K562 (cell line): ENCODE data around the gene SPEM1. TPM values are rescaled to one million over a fixed set of nuclear protein-coding genes. Genes with fewer than 3 reads are reported as not detected.

Experiments
- CREB1 ChIP-seq, 2 experiments: sonication (generic) in 1 of 2; formaldehyde crosslinking in 1 of 2; IDR thresholded peaks; 2 replicates each; pipeline versions ENCODE4 v1.6.1 to v1.8.0; 2012 to 2022; ENCODE audit warnings: inconsistent platforms in 1 of 2, mild to moderate bottlenecking in 1 of 2, missing genetic modification reagents in 1 of 2, moderate library complexity in 1 of 2
- CREM ChIP-seq: IDR thresholded peaks from 2 replicates; pipeline ENCODE4 v1.6.1; 2014; ENCODE audit warnings: antibody characterized with exemption, low read depth
- DPF2 ChIP-seq: fragments of 450-650 bp; IDR thresholded peaks from 2 replicates; pipeline ENCODE4 v1.6.1; 2016
- NR2C2 ChIP-seq, 2 experiments: fragments of 200-800 bp in 1 of 2; sonication (Bioruptor generic) in 1 of 2; sonication (generic) in 1 of 2; formaldehyde crosslinking in 1 of 2; IDR thresholded peaks; 2 replicates each; pipeline versions ENCODE4 v1.6.1 to v1.8.0; 2016 to 2022; ENCODE audit warnings: mild to moderate bottlenecking in 1 of 2, missing compliant biosample characterization in 1 of 2, missing genetic modification characterization in 1 of 2, missing genetic modification reagents in 1 of 2
- RBFOX2 ChIP-seq: fragments of 200-400 bp; formaldehyde crosslinking; IDR thresholded peaks from 2 replicates; pipeline ENCODE4 v1.6.1; 2017; ENCODE audit warnings: low read depth, mild to moderate bottlenecking, low read length, moderate library complexity
- ZMIZ1 ChIP-seq, 2 experiments: fragments of 150-350 bp in 1 of 2; IDR thresholded peaks; 2 replicates each; pipeline ENCODE4 v1.6.1; 2012 to 2016; ENCODE audit warnings: low read depth in 2 of 2, low read length in 2 of 2, mild to moderate bottlenecking in 1 of 2, moderate library complexity in 1 of 2
- ZNF609 ChIP-seq: sonication (generic); formaldehyde crosslinking; IDR thresholded peaks from 2 replicates; pipeline ENCODE4 v1.8.1; 2023; ENCODE audit warnings: missing genetic modification reagents, mild to moderate bottlenecking, borderline replicate concordance
- polyA plus RNA-seq, 8 experiments: library from polyadenylated mRNA; depleted of rRNA in 4 of 8; stranded (reverse) in 5 of 8; unstranded in 3 of 8; fragments of >200 nt; fragmentation: Nextera tagmentation in 2 of 8; fragmentation: Illumina TruSeq in 1 of 8; extraction: Ambion mirVana in 2 of 8; extraction: Trizol in 1 of 8; gene quantifications; 2 replicates each; pipeline versions ENCODE4 v1.2.1 to v1.2.3, GENCODE V29; 2011 to 2014; ENCODE audit warnings: inconsistent platforms in 1 of 8, missing spikeins in 1 of 8
- total RNA-seq, 7 experiments: library from RNA; depleted of rRNA in 6 of 7; stranded (reverse); fragments of >200 nt in 6 of 7; fragmentation: Illumina TruSeq in 2 of 7; extraction: Trizol in 2 of 7; gene quantifications; 2 replicates each; pipeline versions ENCODE4 v1.2.1 to v1.2.3, GENCODE V29; 2011 to 2021; ENCODE audit warnings: low replicate concordance in 1 of 7
- TF ChIP-seq, protein P1 (sequence below): sonication (generic); formaldehyde crosslinking; IDR thresholded peaks from 2 replicates; pipeline ENCODE4 v1.8.0; 2022; ENCODE audit warnings: mild to moderate bottlenecking, missing genetic modification reagents
- TF ChIP-seq, protein P2 (sequence below), 3 experiments: IDR thresholded peaks in 2 of 3; conservative IDR thresholded peaks in 1 of 3; 2 replicates each; pipeline ENCODE4 v1.5.1; 2011 to 2012; ENCODE audit warnings: low read length in 3 of 3, mild to moderate bottlenecking in 3 of 3, control low read depth in 2 of 3, improper control_type of control experiment in 1 of 3, inconsistent platforms in 1 of 3, low read depth in 1 of 3, mixed read lengths in 1 of 3, moderate library complexity in 1 of 3; ENCODE audit not compliant: insufficient read depth in 2 of 3

The SPEM1 gene
- total and polyA plus RNA-seq, 9 of the 15 experiments (the other 6 are each of a cell fraction or from before 2014, with no cell fraction given) = not detected

DNA sequence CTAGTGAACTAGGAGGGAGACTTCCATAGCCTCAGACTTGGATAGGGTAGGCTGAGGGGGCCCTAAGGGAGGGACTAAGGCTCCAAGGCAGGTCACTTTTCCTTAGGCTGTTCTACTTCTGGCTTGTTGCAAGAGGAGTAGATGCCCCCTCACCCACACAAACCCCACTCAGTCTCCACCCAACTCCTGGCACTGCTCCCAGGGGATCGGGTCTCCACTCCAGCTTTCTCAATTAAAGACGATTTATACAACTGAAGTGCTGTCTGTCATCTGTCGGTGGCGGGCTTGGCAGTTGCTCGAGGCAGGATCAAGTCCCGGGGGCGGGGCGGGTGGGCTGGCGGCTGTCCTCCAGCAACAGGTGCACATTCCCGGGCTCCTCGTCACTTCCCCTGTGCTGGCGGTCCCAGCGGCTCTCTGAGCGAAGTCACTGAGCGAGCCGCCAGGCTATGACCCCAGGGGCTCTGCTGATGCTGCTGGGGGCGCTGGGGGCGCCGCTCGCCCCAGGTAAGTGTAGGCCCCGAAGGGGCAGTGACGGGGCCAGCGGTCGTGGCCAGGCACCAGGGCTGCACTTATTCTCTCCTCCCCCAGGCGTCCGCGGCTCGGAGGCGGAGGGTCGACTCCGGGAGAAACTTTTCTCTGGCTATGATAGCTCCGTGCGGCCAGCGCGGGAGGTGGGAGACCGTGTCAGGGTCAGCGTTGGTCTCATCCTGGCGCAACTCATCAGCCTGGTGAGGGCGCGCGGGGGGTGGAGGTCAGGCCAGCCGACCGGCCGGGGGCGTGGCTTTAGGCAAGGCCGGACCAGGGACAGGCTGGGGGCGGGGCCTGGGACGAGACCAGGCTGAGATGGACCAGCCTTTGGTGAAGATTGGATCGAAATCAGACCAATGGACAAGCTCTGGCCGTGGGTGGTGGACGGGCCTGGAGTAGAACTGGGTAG, 24.8 kb downstream of the SPEM1 start, which contains the start of gene CHRNB1 (continued):
- TF ChIP-seq ZMIZ1 (IDR thresholded peaks at IDR 0.05; ENCODE audit: low read depth in 2 of 2, low read length in 2 of 2) (peak in 1 of 2 experiments; percentile 52; a peak in 1 of 4 replicates), ZNF609 (CRISPR knock-in tag) (no peak), RBFOX2 (peak; percentile 67), NR2C2 (CRISPR knock-in tag; IDR thresholded peaks at IDR 0.05) (no peak), NR2C2 (tag; IDR thresholded peaks at IDR 0.05) (peak; percentile 78), DPF2 (no peak), CREB1 (IDR thresholded peaks at IDR 0.05) (no peak), CREB1 (CRISPR knock-in tag; IDR thresholded peaks at IDR 0.05) (0 out of 2 replicates have a peak, but pooled peaks have one; percentile 33), CREM (0 out of 2 replicates have a peak, but pooled peaks have one; percentile 11)
- TF ChIP-seq, protein P1, sequence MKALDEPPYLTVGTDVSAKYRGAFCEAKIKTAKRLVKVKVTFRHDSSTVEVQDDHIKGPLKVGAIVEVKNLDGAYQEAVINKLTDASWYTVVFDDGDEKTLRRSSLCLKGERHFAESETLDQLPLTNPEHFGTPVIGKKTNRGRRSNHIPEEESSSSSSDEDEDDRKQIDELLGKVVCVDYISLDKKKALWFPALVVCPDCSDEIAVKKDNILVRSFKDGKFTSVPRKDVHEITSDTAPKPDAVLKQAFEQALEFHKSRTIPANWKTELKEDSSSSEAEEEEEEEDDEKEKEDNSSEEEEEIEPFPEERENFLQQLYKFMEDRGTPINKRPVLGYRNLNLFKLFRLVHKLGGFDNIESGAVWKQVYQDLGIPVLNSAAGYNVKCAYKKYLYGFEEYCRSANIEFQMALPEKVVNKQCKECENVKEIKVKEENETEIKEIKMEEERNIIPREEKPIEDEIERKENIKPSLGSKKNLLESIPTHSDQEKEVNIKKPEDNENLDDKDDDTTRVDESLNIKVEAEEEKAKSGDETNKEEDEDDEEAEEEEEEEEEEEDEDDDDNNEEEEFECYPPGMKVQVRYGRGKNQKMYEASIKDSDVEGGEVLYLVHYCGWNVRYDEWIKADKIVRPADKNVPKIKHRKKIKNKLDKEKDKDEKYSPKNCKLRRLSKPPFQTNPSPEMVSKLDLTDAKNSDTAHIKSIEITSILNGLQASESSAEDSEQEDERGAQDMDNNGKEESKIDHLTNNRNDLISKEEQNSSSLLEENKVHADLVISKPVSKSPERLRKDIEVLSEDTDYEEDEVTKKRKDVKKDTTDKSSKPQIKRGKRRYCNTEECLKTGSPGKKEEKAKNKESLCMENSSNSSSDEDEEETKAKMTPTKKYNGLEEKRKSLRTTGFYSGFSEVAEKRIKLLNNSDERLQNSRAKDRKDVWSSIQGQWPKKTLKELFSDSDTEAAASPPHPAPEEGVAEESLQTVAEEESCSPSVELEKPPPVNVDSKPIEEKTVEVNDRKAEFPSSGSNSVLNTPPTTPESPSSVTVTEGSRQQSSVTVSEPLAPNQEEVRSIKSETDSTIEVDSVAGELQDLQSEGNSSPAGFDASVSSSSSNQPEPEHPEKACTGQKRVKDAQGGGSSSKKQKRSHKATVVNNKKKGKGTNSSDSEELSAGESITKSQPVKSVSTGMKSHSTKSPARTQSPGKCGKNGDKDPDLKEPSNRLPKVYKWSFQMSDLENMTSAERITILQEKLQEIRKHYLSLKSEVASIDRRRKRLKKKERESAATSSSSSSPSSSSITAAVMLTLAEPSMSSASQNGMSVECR (CRISPR knock-in tag) = no peak
- TF ChIP-seq, protein P2, sequence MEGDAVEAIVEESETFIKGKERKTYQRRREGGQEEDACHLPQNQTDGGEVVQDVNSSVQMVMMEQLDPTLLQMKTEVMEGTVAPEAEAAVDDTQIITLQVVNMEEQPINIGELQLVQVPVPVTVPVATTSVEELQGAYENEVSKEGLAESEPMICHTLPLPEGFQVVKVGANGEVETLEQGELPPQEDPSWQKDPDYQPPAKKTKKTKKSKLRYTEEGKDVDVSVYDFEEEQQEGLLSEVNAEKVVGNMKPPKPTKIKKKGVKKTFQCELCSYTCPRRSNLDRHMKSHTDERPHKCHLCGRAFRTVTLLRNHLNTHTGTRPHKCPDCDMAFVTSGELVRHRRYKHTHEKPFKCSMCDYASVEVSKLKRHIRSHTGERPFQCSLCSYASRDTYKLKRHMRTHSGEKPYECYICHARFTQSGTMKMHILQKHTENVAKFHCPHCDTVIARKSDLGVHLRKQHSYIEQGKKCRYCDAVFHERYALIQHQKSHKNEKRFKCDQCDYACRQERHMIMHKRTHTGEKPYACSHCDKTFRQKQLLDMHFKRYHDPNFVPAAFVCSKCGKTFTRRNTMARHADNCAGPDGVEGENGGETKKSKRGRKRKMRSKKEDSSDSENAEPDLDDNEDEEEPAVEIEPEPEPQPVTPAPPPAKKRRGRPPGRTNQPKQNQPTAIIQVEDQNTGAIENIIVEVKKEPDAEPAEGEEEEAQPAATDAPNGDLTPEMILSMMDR (IDR thresholded peaks at IDR 0.05 in 2 of 3, conservative IDR thresholded peaks at IDR 0.05 in 1 of 3; ENCODE audit: insufficient read depth in 2 of 3, low read depth in 1 of 3, low read length in 3 of 3) = peak in 2 of 3 experiments; percentile 10 to 16; a peak in 1 of 6 replicates
